Neural crest cell (in vitro differentiated cells): Measurements from ENCODE around the gene MFSD2B. TPM values are rescaled to one million over a fixed set of nuclear protein-coding genes. Genes with fewer than 3 reads are reported as not detected.

ENCODE experiments used
- DNase-seq: peaks from one replicate; pipeline ENCODE4 v3.0.0; 2021; ENCODE audit warnings: low read depth, mixed read lengths, low spot score
- H3K27ac Mint-ChIP-seq: one replicate; pipeline ENCODE4 v1.8.0; 2021; ENCODE audit warnings: mild to moderate bottlenecking, mixed read lengths; ENCODE audit not compliant: unreplicated experiment
- H3K27me3 Mint-ChIP-seq: 2 replicates; pipeline ENCODE4 v1.8.0; 2021; ENCODE audit warnings: low read depth, mild to moderate bottlenecking, mixed read lengths
- H3K36me3 Mint-ChIP-seq: 2 replicates; pipeline ENCODE4 v1.8.0; 2021; ENCODE audit warnings: low read depth, mild to moderate bottlenecking, mixed read lengths
- H3K4me1 Mint-ChIP-seq: 2 replicates; pipeline ENCODE4 v1.8.0; 2021; ENCODE audit warnings: mixed read lengths
- H3K4me3 Mint-ChIP-seq: one replicate; pipeline ENCODE4 v1.8.0; 2021; ENCODE audit warnings: mild to moderate bottlenecking, mixed read lengths
- H3K9me3 Mint-ChIP-seq: 2 replicates; pipeline ENCODE4 v1.8.0; 2021; ENCODE audit warnings: mixed read lengths
- long read RNA-seq: library from polyadenylated mRNA; unstranded; transcript quantifications from one replicate; pipeline ENCODE4 v2.0.0, GENCODE V29; 2020
- total RNA-seq: library from RNA; stranded (reverse); gene quantifications from 2 replicates; pipeline ENCODE4 v1.2.1, GENCODE V29; 2021
- TF ChIP-seq, protein P1 (sequence below): fragments of 200-600 bp; sonication (generic); conservative IDR thresholded peaks from 2 replicates; pipeline ENCODE4 v1.5.0; 2021; ENCODE audit warnings: antibody characterized with exemption, mild to moderate bottlenecking

The MFSD2B gene, protein sequence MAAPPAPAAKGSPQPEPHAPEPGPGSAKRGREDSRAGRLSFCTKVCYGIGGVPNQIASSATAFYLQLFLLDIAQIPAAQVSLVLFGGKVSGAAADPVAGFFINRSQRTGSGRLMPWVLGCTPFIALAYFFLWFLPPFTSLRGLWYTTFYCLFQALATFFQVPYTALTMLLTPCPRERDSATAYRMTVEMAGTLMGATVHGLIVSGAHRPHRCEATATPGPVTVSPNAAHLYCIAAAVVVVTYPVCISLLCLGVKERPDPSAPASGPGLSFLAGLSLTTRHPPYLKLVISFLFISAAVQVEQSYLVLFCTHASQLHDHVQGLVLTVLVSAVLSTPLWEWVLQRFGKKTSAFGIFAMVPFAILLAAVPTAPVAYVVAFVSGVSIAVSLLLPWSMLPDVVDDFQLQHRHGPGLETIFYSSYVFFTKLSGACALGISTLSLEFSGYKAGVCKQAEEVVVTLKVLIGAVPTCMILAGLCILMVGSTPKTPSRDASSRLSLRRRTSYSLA
- 0.47 and 0.61 TPM in 2 replicates for total RNA-seq
- long read RNA-seq, partial matches to known transcripts = 0 of 2 reads
- long read RNA-seq, other reads (novel, unspliced or antisense) = 2 of 2 reads

DNA sequence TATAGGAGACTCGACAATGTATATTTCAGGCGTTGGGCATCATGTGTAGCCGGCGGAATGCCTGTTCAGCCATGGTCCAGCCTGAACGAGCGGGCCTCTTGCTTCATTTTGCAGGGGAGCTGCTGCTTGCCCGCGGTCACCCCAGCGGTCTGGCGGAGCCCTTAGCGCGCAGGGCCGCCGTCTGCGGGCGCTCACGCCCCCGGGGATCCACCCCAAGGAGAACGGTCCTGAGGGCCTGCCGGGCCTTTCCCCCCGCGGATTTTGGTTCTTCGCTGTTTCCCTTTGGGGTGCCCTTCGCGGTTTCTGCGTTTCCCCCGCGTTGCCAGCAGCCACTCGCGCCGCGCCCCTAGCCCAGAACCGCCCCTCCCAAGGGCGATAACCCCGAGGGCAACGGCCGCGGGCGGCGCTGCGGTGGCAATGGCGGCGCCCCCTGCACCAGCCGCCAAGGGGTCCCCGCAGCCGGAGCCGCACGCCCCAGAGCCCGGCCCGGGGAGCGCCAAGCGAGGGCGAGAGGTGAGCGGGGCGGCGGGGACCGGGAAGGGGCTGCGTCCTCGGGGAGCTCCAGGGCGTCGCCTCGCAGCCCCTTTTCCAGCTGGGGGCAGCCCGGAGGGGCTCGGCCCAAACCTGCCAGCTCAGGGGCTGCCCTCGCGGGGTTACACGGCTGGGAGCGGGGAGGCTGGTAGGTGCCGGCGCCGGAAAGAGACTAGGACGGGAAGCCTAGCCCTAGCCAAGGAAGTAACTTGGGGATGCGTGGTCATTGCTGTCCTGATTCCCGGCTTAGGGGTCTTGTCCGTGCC lies at the start of gene MFSD2B:
Gene MFSD2B, plus strand, starts transcription at position 406 of the 797 bp plus-strand sequence. Its CDS starts 12 bp downstream, at position 418.
- H3K27me3 Mint-ChIP-seq = peaks cover 25% of the 10 kb centered on the region
- H3K36me3 Mint-ChIP-seq = no peaks in the 10 kb centered on the region
- TF ChIP-seq, protein P1, sequence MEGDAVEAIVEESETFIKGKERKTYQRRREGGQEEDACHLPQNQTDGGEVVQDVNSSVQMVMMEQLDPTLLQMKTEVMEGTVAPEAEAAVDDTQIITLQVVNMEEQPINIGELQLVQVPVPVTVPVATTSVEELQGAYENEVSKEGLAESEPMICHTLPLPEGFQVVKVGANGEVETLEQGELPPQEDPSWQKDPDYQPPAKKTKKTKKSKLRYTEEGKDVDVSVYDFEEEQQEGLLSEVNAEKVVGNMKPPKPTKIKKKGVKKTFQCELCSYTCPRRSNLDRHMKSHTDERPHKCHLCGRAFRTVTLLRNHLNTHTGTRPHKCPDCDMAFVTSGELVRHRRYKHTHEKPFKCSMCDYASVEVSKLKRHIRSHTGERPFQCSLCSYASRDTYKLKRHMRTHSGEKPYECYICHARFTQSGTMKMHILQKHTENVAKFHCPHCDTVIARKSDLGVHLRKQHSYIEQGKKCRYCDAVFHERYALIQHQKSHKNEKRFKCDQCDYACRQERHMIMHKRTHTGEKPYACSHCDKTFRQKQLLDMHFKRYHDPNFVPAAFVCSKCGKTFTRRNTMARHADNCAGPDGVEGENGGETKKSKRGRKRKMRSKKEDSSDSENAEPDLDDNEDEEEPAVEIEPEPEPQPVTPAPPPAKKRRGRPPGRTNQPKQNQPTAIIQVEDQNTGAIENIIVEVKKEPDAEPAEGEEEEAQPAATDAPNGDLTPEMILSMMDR = no peak
- no peak within 1 kb of the TSS for H3K27ac Mint-ChIP-seq
- H3K9me3 Mint-ChIP-seq = no peaks in the 10 kb centered on the region
- H3K4me3 Mint-ChIP-seq = peak within 1 kb of the TSS; percentile 81
- DNase-seq = no peak
- peaks cover 7% of the 10 kb centered on the region for H3K4me1 Mint-ChIP-seq

DNA sequence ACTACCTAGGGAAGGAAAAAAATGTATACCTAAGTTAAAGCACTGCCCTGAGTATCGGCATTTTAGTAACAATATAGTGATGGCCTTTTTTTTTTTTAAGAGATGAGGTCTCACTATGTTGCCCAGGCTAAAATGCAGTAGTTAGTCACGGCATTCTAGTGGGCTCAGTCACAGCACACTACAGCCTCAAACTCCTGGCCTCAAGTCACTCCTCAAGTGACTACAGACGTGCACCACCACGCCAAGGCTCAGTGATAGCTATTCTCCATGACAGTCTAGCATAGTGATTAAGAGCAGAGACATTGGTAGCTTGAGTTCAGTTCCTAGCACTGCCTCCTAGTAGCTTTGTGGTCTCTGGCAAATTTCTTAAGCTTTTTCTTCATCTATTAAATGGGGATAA lies 42.0 kb upstream of the MFSD2B start:
- no peaks in the 10 kb centered on the region for H3K27me3 Mint-ChIP-seq
- H3K4me3 Mint-ChIP-seq = no peak overlapping the region
- DNase-seq = no peak
- H3K27ac Mint-ChIP-seq = peak overlapping the region; percentile 35
- TF ChIP-seq, protein P1 = no peak
- H3K9me3 Mint-ChIP-seq = no peaks in the 10 kb centered on the region
- H3K36me3 Mint-ChIP-seq = peaks cover 10% of the 10 kb centered on the region
- H3K4me1 Mint-ChIP-seq = no peaks in the 10 kb centered on the region

GRCh38 chr2:23976883-23977282 lies 33.0 kb upstream of the MFSD2B start:
- TF ChIP-seq, protein P1 = no peak
- Mint-ChIP-seq H3K36me3 (peaks cover 15% of the 10 kb centered on the region), H3K27ac (no peak overlapping the region), H3K4me3 (no peak overlapping the region), H3K27me3 (no peaks in the 10 kb centered on the region), H3K9me3 (no peaks in the 10 kb centered on the region), H3K4me1 (no peaks in the 10 kb centered on the region)
- DNase-seq = no peak

- Mint-ChIP-seq H3K4me1 (peaks cover 12% of the 10 kb centered on the region), H3K27me3 (no peaks in the 10 kb centered on the region), H3K4me3 (no peak overlapping the region), H3K36me3 (no peaks in the 10 kb centered on the region), H3K27ac (no peak overlapping the region), H3K9me3 (no peaks in the 10 kb centered on the region)
- TF ChIP-seq, protein P1 = no peak
- DNase-seq = no peak
Observed at GRCh38 chr2:23988371-23988770, 21.5 kb upstream of the MFSD2B start.

DNA sequence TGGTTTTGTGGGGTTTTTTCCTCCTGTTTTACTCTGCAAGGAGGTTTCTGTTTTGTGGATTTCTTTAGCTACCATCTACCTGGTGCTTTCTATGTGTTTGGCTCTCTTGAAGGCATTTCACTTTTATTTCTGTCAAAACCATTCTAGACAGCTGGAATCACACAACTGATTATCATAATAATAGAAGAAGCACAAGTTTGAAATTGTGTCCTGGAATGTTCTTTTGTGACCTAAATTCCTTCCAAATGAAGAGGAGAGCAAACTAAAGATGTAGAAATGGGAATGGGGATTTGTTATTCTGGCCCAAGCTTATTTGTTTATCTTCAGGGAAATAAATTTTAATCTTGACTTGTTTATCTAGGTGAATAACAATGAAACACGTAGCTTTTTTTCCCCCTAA lies 17.0 kb upstream of the MFSD2B start:
- H3K36me3 Mint-ChIP-seq = no peaks in the 10 kb centered on the region
- H3K27ac Mint-ChIP-seq = no peak overlapping the region
- no peaks in the 10 kb centered on the region for H3K9me3 Mint-ChIP-seq
- peaks cover 17% of the 10 kb centered on the region for H3K4me1 Mint-ChIP-seq
- TF ChIP-seq, protein P1 = no peak
- no peak overlapping the region for H3K4me3 Mint-ChIP-seq
- no peaks in the 10 kb centered on the region for H3K27me3 Mint-ChIP-seq
- no peak for DNase-seq
